WTC11 (cell line): ENCODE data around the gene RPL13.

ENCODE experiments used
- ATF1 ChIP-seq: sonication (generic); formaldehyde crosslinking; IDR thresholded peaks from 2 replicates; pipeline ENCODE4 v1.8.1; 2023; ENCODE audit warnings: mild to moderate bottlenecking, moderate library complexity, missing genetic modification reagents
- ATF6 ChIP-seq: sonication (generic); formaldehyde crosslinking; IDR thresholded peaks from 2 replicates; pipeline ENCODE4 v1.8.1; 2023; ENCODE audit warnings: mild to moderate bottlenecking, missing genetic modification reagents
- CTCF ChIP-seq: fragments of 200-600 bp; IDR thresholded peaks from 2 replicates; pipeline ENCODE4 v1.8.0; 2022; ENCODE audit warnings: antibody characterized with exemption
- FOXJ3 ChIP-seq: sonication (generic); formaldehyde crosslinking; IDR thresholded peaks from 2 replicates; pipeline ENCODE4 v1.9.0; 2021; ENCODE audit warnings: missing genetic modification reagents, mild to moderate bottlenecking, borderline replicate concordance
- GRHL2 ChIP-seq: fragments of 250-450 bp; sonication (Bioruptor Pico); IDR thresholded peaks from 2 replicates; pipeline ENCODE4 v1.8.0; 2022; ENCODE audit warnings: mild to moderate bottlenecking, moderate library complexity; ENCODE audit not compliant: insufficient replicate concordance, severe bottlenecking
- NR2C2 ChIP-seq: sonication (generic); formaldehyde crosslinking; IDR thresholded peaks from 2 replicates; pipeline ENCODE4 v1.8.0; 2022; ENCODE audit warnings: mild to moderate bottlenecking, missing genetic modification reagents
- SMAD3 ChIP-seq: sonication (generic); formaldehyde crosslinking; IDR thresholded peaks from 2 replicates; pipeline ENCODE4 v1.8.0; 2022; ENCODE audit warnings: missing genetic modification reagents, mild to moderate bottlenecking, borderline replicate concordance
- SMAD4 ChIP-seq: sonication (generic); formaldehyde crosslinking; IDR thresholded peaks from 2 replicates; pipeline ENCODE4 v1.8.0; 2022; ENCODE audit warnings: mild to moderate bottlenecking, missing genetic modification reagents
- TEAD4 ChIP-seq: sonication (generic); formaldehyde crosslinking; IDR thresholded peaks from 2 replicates; pipeline ENCODE4 v1.8.0; 2022; ENCODE audit warnings: mild to moderate bottlenecking, missing genetic modification reagents
- ZBTB43 ChIP-seq: sonication (generic); formaldehyde crosslinking; IDR thresholded peaks from 2 replicates; pipeline ENCODE4 v1.8.1; 2023; ENCODE audit warnings: mild to moderate bottlenecking, missing genetic modification reagents
- TF ChIP-seq, protein P1 (sequence below): sonication (generic); formaldehyde crosslinking; IDR thresholded peaks from 2 replicates; pipeline ENCODE4 v1.8.0; 2022; ENCODE audit warnings: mild to moderate bottlenecking, missing genetic modification reagents

DNA sequence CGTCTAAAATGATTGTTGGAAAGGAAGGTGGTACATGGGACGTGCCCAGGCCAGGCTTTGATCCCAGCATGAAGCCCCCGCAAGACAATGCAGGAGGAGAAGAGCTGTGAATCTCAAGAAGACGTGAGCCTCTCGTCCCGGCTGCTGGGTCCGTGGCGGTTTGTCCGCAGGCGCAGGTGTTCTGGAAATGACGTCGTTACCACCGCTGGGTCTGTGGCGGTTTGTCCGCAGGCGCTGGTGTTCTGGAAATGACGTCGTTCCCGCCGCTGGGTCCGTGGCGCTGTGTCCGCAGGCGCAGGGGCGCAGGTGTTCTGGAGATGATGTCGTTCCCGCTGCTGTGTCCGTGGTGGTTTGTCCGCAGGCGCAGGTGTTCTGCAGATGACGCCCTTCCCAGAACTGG lies 38.2 kb upstream of the RPL13 start:
- TF ChIP-seq FOXJ3 (CRISPR knock-in tag) (no peak), TEAD4 (CRISPR knock-in tag) (no peak), CTCF (no peak), ZBTB43 (no peak), GRHL2 (CRISPR knock-in tag) (no peak), SMAD3 (CRISPR knock-in tag) (no peak), ATF1 (CRISPR knock-in tag) (no peak), NR2C2 (CRISPR knock-in tag) (no peak), SMAD4 (CRISPR knock-in tag) (no peak), ATF6 (CRISPR knock-in tag) (no peak)
- TF ChIP-seq, protein P1, sequence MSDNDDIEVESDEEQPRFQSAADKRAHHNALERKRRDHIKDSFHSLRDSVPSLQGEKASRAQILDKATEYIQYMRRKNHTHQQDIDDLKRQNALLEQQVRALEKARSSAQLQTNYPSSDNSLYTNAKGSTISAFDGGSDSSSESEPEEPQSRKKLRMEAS (CRISPR knock-in tag): no peak
